A549 treated with AZD2906 at 1 μM for 4 hours (cell line): ENCODE results near the gene RGN. TPM values are rescaled to one million over a fixed set of nuclear protein-coding genes. Genes with fewer than 3 reads are reported as not detected.

ENCODE experiments used
- total RNA-seq: library from RNA; stranded (reverse); fragments of 200-300 nt; extraction: Qiagen RNA extraction; gene quantifications from 5 replicates; pipeline ENCODE4 v1.2.3, GENCODE V29; 2022

Gene RGN
- total RNA-seq, result 0.14 TPM in 1 of 5 replicates, not detected in the others

GRCh38 chrX:47078129-47079043, at the start of gene RGN:
RGN (plus strand) TSS chrX:47078443; CDS start chrX:47081145, 2,702 bp downstream.

Other genes starting within 250 kb of the RGN start
- 7.6 to 13.1 TPM (median 9.4 TPM) in 5 replicates for gene RP2, start 241.4 kb upstream of the RGN start, total RNA-seq
- 10.1 to 14.6 TPM (median 10.9 TPM) in 5 replicates for gene JADE3, start 166.0 kb upstream of the RGN start, total RNA-seq
- 136 to 184 TPM (median 169 TPM) in 5 replicates for gene NDUFB11, start 66.3 kb downstream of the RGN start, total RNA-seq
- gene RBM10, start 66.8 kb downstream of the RGN start, total RNA-seq, result 33.4 to 43.8 TPM (median 41.7 TPM) in 5 replicates
- gene UBA1, start 115.4 kb downstream of the RGN start, total RNA-seq, result 176 to 194 TPM (median 191 TPM) in 5 replicates
- 87.1 to 112 TPM (median 106 TPM) in 5 replicates for gene CDK16, start 140.2 kb downstream of the RGN start, total RNA-seq
- 50.4 to 56.1 TPM (median 54.9 TPM) in 5 replicates for gene USP11, start 154.6 kb downstream of the RGN start, total RNA-seq